Upper lobe of right lung (tissue), 1 donor: Measurements from ENCODE around the gene UGT1A7. TPM values are rescaled to one million over a fixed set of nuclear protein-coding genes. Genes with fewer than 3 reads are reported as not detected.

Experiments
- ATAC-seq: fragments of 200-7000 bp; cut with Tn5 transposase; one replicate; pipeline ENCODE4 v1.9.1; 2020; ENCODE audit warnings: mild to moderate bottlenecking, moderate library complexity
- DNase-seq: peaks from one replicate; pipeline ENCODE4 v3.0.0-alpha.2; 2020
- H3K27ac ChIP-seq: fragments of 200-600 bp; one replicate; pipeline ENCODE4 v1.8.0; 2022
- H3K27me3 ChIP-seq: fragments of 200-600 bp; one replicate; pipeline ENCODE4 v1.8.0; 2022; ENCODE audit warnings: mild to moderate bottlenecking
- H3K36me3 ChIP-seq: fragments of 200-600 bp; one replicate; pipeline ENCODE4 v1.8.0; 2022
- H3K4me1 ChIP-seq: fragments of 200-600 bp; one replicate; pipeline ENCODE4 v1.8.0; 2022
- H3K4me3 ChIP-seq: fragments of 200-600 bp; one replicate; pipeline ENCODE4 v1.8.0; 2022; ENCODE audit warnings: mild to moderate bottlenecking
- H3K9me3 ChIP-seq: fragments of 200-600 bp; one replicate; pipeline ENCODE4 v1.8.0; 2022
- CTCF ChIP-seq: fragments of 200-600 bp; IDR thresholded peaks from one replicate; pipeline ENCODE4 v1.8.0; 2022; ENCODE audit warnings: antibody characterized with exemption
- intact Hi-C: fragments of 100-400 bp; cut with DNase I; formaldehyde crosslinking; loops from one replicate; pipeline ENCODE4 v1.11.0; 2022
- total RNA-seq: library from RNA; stranded (reverse); fragmentation: NEBNext Ultra II Directional; extraction: Animal tissue kit (Norgen Biotek cat#: 25700); gene quantifications from one replicate; pipeline ENCODE4 v1.2.1, GENCODE V29; 2021
- donor health status: DM: no; HTN: yes; CAD: no; lungs with severe emphysema.

Gene UGT1A7
- total RNA-seq, 1 donor from 2014 or later: not detected

GRCh38 chr2:233663911-233664310, 17.8 kb upstream of the UGT1A7 start:
- Histone ChIP-seq H3K27ac (no peak overlapping the region), H3K9me3 (no peaks in the 10 kb centered on the region), H3K4me3 (no peak overlapping the region), H3K36me3 (no peaks in the 10 kb centered on the region), H3K27me3 (no peaks in the 10 kb centered on the region), H3K4me1 (no peaks in the 10 kb centered on the region)
- DNase-seq (no peak), ATAC-seq (no peak)
- TF ChIP-seq CTCF: no peak
- intact Hi-C loops: no loop called here

GRCh38 chr2:233668605-233669260, 13.0 kb upstream of the UGT1A7 start:
- TF ChIP-seq CTCF: no peak
- H3K4me3 ChIP-seq: no peak overlapping the region
- no peak for DNase-seq
- H3K27me3 ChIP-seq: no peaks in the 10 kb centered on the region
- ATAC-seq: no peak
- H3K27ac ChIP-seq: no peak overlapping the region
- H3K9me3 ChIP-seq: no peaks in the 10 kb centered on the region
- intact Hi-C loops: no loop called here
- no peaks in the 10 kb centered on the region for H3K4me1 ChIP-seq
- no peaks in the 10 kb centered on the region for H3K36me3 ChIP-seq

GRCh38 chr2:233671290-233672161, 10.2 kb upstream of the UGT1A7 start, which contains the start of gene UGT1A9:
Gene UGT1A9, plus strand, starts transcription at chr2:233671898. Its CDS starts 37 bp downstream, at chr2:233671935.
- no peak for TF ChIP-seq CTCF
- no peak for DNase-seq
- Histone ChIP-seq H3K4me1 (no peaks in the 10 kb centered on the region), H3K36me3 (no peaks in the 10 kb centered on the region), H3K27ac (no peak within 1 kb of the TSS), H3K9me3 (no peaks in the 10 kb centered on the region), H3K27me3 (no peaks in the 10 kb centered on the region), H3K4me3 (no peak within 1 kb of the TSS)
- intact Hi-C loops: no loop called here
- no peak for ATAC-seq

GRCh38 chr2:233672886-233673285, 8.8 kb upstream of the UGT1A7 start:
- H3K27ac ChIP-seq: no peak overlapping the region
- H3K4me1 ChIP-seq: no peaks in the 10 kb centered on the region
- intact Hi-C loops: no loop called here
- no peak overlapping the region for H3K4me3 ChIP-seq
- H3K36me3 ChIP-seq: no peaks in the 10 kb centered on the region
- ATAC-seq (no peak), DNase-seq (no peak)
- H3K9me3 ChIP-seq: no peaks in the 10 kb centered on the region
- TF ChIP-seq CTCF: no peak
- no peaks in the 10 kb centered on the region for H3K27me3 ChIP-seq

GRCh38 chr2:233673896-233674295, 7.8 kb upstream of the UGT1A7 start:
- no peak for DNase-seq
- ATAC-seq: no peak
- Histone ChIP-seq H3K36me3 (no peaks in the 10 kb centered on the region), H3K9me3 (no peaks in the 10 kb centered on the region), H3K4me3 (no peak overlapping the region), H3K27me3 (no peaks in the 10 kb centered on the region), H3K27ac (no peak overlapping the region), H3K4me1 (no peaks in the 10 kb centered on the region)
- intact Hi-C loops: no loop called here
- no peak for TF ChIP-seq CTCF
